HTR-8/SVneo (cell line): ENCODE results near the gene FGF22.
"Not testable (repeated sequence)": the region's sequence is repeated elsewhere in the genome, so short reads cannot be mapped to it uniquely, and the experiment has no call there.

ENCODE experiments used
- DNase-seq: peaks from one replicate; pipeline ENCODE4 v3.0.0; 2011; ENCODE audit warnings: low spot score, mixed read lengths; ENCODE audit not compliant: insufficient read length
- FAIRE-seq: peaks from 2 replicates; lab custom pipeline; 2011; peaks lifted over from hg19 to GRCh38; lab: Jason Lieb, UNC

FGF22 gene

GRCh38 chr19:605061-605971 lies 34.4 kb upstream of the FGF22 start:
- DNase-seq, FAIRE-seq: not testable (repeated sequence)

- DNase-seq (no peak), FAIRE-seq (no peak)
Measured at GRCh38 chr19:607301-608154, 32.2 kb upstream of the FGF22 start.

GRCh38 chr19:608155-609003 lies 31.3 kb upstream of the FGF22 start:
- DNase-seq, result no peak
- no peak for FAIRE-seq

- FAIRE-seq (no peak), DNase-seq (no peak)
Measured at GRCh38 chr19:609004-609346, 30.7 kb upstream of the FGF22 start.

- FAIRE-seq (no peak), DNase-seq (no peak)
Measured at GRCh38 chr19:610071-610800, 29.4 kb upstream of the FGF22 start.

- DNase-seq, result no peak
- FAIRE-seq, result no peak
Measured at GRCh38 chr19:610801-611480, 28.7 kb upstream of the FGF22 start.

- no peak for DNase-seq
- FAIRE-seq, result no peak
Measured at GRCh38 chr19:611481-611868, 28.2 kb upstream of the FGF22 start.

GRCh38 chr19:612941-613340 lies 26.7 kb upstream of the FGF22 start:
- FAIRE-seq (no peak), DNase-seq (no peak)

- FAIRE-seq, result no peak
Measured at GRCh38 chr19:613732-614567, 25.7 kb upstream of the FGF22 start.

GRCh38 chr19:615619-616018 lies 24.1 kb upstream of the FGF22 start:
- FAIRE-seq (no peak), DNase-seq (no peak)

More at GRCh38 chr19:613732-614567, 25.7 kb upstream of the FGF22 start:
- no peak for DNase-seq

- FAIRE-seq (no peak), DNase-seq (no peak)
Measured at GRCh38 chr19:616062-616700, 23.5 kb upstream of the FGF22 start.

- DNase-seq (no peak), FAIRE-seq (no peak)
Measured at GRCh38 chr19:616747-617526, 22.7 kb upstream of the FGF22 start.

GRCh38 chr19:617551-618246 lies 22.0 kb upstream of the FGF22 start:
- no peak for FAIRE-seq
- DNase-seq, result no peak

- FAIRE-seq, result no peak
- no peak for DNase-seq
Measured at GRCh38 chr19:618247-618619, 21.4 kb upstream of the FGF22 start.

- FAIRE-seq, result no peak
- DNase-seq, result no peak
Measured at GRCh38 chr19:618674-619285, 20.9 kb upstream of the FGF22 start.
